WTC11 (cell line): ENCODE results near the gene TRAPPC8.

ENCODE experiments used
- ATF3 ChIP-seq: sonication (generic); formaldehyde crosslinking; conservative IDR thresholded peaks from 2 replicates; pipeline ENCODE4 v1.8.1; 2022; ENCODE audit warnings: mild to moderate bottlenecking, missing genetic modification reagents
- CTCF ChIP-seq: fragments of 200-600 bp; IDR thresholded peaks from 2 replicates; pipeline ENCODE4 v1.8.0; 2022; ENCODE audit warnings: antibody characterized with exemption
- GABPB1 ChIP-seq: sonication (generic); formaldehyde crosslinking; IDR thresholded peaks from 2 replicates; pipeline ENCODE4 v1.8.1; 2023; ENCODE audit warnings: mild to moderate bottlenecking, missing genetic modification reagents
- JUN ChIP-seq: sonication (generic); formaldehyde crosslinking; IDR thresholded peaks from 2 replicates; pipeline ENCODE4 v1.8.0; 2023; ENCODE audit warnings: mild to moderate bottlenecking, missing genetic modification reagents
- PRDM15 ChIP-seq: sonication (generic); formaldehyde crosslinking; IDR thresholded peaks from 2 replicates; pipeline ENCODE4 v1.8.0; 2022; ENCODE audit warnings: missing genetic modification reagents
- PREB ChIP-seq: sonication (generic); formaldehyde crosslinking; IDR thresholded peaks from 2 replicates; pipeline ENCODE4 v1.8.1; 2022; ENCODE audit warnings: mild to moderate bottlenecking, missing genetic modification reagents, moderate library complexity, borderline replicate concordance
- SP1 ChIP-seq: sonication (generic); formaldehyde crosslinking; conservative IDR thresholded peaks from 2 replicates; pipeline ENCODE4 v1.8.1; 2022; ENCODE audit warnings: missing genetic modification reagents
- TCF7 ChIP-seq: sonication (generic); formaldehyde crosslinking; IDR thresholded peaks from 2 replicates; pipeline ENCODE4 v1.8.0; 2022; ENCODE audit warnings: mild to moderate bottlenecking, low read depth, missing genetic modification reagents, moderate library complexity
- USF2 ChIP-seq: sonication (generic); formaldehyde crosslinking; IDR thresholded peaks from 2 replicates; pipeline ENCODE4 v1.8.1; 2023; ENCODE audit warnings: mild to moderate bottlenecking, missing genetic modification reagents, moderate library complexity
- ZBTB21 ChIP-seq: sonication (generic); formaldehyde crosslinking; IDR thresholded peaks from 2 replicates; pipeline ENCODE4 v1.8.1; 2023; ENCODE audit warnings: mild to moderate bottlenecking, missing genetic modification reagents, borderline replicate concordance

GRCh38 chr18:31990823-31991222 lies 47.9 kb upstream of the TRAPPC8 start:
- TF ChIP-seq PRDM15 (CRISPR knock-in tag) (no peak), CTCF (no peak), ZBTB21 (no peak), GABPB1 (CRISPR knock-in tag) (no peak), ATF3 (CRISPR knock-in tag) (no peak), PREB (CRISPR knock-in tag) (no peak), TCF7 (CRISPR knock-in tag) (no peak), SP1 (no peak), JUN (CRISPR knock-in tag) (no peak), USF2 (CRISPR knock-in tag) (no peak)
